HG02970 (cell line): ENCODE data around the gene PCK1.

Source experiments
- ATAC-seq: cut with Tn5 transposase; IDR thresholded peaks from one replicate; pipeline ENCODE4 v1.9.1; 2021; ENCODE audit warnings: mild to moderate bottlenecking, moderate library complexity, moderate number of reproducible peaks; ENCODE audit not compliant: unreplicated experiment, low FRiP score

PCK1 gene

DNA sequence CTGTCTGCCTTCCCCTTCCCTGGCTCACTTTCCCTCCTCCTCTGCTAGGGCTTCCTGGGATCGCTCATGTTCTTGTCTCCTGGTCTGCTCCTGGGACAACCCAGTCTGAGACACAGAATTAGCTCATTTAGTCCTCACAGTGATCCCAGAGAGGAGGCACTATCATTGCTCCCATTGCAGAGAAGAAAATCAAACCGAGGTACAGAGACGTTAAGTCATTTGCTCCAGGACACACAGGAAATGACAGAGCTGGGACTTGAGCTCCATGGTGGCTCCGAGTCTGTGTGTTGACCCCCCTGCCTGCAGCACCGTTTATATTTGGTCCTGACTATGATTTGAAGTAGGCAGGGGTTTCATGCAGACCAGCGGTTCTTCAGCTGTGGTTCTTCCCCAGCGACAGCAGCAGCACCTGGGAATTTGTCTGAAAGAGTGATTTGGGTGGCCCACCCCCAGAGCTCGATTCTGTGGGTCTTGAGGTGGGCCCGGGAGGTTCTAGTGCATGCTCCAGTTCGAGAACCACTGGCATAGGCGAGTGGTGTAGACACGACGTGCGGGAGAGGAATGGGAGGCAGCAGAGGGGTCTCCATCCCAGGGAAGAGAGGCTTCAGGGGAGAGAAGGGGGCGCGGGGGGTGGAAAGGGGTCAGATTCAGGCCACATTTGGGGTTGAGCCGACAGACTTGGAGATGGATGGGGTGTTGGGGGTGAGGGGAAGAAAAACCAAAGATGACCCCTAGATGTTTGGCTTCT lies 24.7 kb downstream of the PCK1 start:
- no peak for ATAC-seq

GRCh38 chr20:57586370-57586793 lies 25.5 kb downstream of the PCK1 start:
- ATAC-seq, result no peak

- no peak for ATAC-seq
Observed at GRCh38 chr20:57586943-57587277, 26.0 kb downstream of the PCK1 start.

DNA sequence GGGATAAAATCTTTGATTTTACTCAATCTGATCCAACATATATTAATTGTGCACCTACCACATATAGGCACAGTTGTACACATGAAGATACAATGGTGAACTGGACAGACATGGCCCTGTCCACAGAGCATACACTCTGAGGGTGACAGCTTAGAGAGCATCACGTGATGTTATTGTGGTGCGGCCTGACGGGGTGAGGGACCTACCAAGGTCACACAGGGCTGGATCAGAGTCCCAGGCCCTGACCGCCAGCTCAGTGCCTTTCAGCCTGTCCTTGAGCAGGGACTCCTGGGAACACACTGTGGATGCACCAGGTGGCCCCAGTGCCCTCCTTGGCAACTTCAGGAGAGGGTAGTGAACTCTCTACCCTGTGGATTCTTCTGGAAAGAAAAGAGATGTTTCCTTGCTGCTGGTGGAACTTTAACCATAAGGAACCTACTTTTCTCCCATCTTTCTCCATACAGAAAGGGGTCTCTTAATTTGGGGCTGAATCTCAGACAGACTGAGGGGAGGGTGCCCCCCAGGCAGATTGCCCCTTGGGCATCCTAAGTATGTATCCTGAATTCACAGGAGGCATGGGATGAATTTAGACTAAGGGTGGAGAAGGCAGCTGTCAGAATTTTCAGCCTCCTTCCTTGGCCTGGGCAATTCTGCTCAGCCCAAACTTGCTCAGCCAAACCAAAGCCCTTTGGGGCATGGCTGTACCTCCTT lies 26.5 kb downstream of the PCK1 start:
- no peak for ATAC-seq

DNA sequence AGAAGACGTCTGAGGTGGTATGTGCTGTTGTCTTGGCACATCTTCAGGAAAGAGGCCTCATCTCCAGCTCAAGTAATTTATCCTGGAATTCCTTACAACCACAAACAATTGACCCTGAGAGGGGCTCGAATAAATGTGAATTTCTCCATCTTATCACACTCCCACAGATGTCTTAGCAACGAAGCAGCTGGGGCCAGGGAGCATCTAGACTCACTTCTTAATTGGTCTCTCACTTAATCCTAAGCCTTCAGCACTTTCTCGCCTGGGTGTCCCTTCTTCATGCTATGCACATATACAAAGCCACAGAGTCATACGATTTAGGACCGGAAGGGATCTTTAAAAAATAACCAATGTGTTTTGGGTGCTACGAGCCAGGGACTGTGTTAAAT lies 27.1 kb downstream of the PCK1 start:
- no peak for ATAC-seq

- no peak for ATAC-seq
Observed at GRCh38 chr20:57588596-57588995, 27.7 kb downstream of the PCK1 start.

DNA sequence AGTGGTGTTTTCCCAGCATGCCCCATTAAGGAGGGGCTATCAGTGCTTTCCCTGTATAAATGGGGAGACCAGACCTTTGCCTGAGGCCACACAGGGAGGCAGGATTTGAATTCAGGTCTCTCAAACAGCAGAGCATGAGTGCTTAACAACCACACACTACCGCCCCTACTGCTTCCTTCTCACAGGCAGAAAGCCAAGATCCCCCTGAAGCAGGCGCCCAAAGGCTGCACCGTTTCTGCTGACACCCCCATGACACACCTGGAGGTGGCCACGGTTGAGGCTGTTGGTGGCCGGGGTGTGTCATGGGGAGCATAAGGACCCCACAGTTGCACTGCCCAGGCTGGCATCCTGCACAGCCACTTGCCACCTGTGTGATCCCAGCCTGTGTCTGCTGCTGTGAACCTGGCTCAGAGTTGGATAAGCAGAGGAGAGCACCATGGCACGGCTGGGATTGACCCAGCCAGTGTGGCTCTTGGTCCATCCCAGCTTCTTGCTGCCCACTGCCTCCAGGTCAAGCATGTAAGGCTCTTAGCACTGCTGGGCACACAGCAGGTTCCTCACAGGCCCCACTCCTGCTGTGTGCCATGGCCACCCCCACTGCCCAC lies 28.3 kb downstream of the PCK1 start:
- no peak for ATAC-seq

- no peak for ATAC-seq
Observed at GRCh38 chr20:57589728-57590484, 29.0 kb downstream of the PCK1 start.

GRCh38 chr20:57590485-57591288 lies 29.8 kb downstream of the PCK1 start:
- ATAC-seq, result no peak

DNA sequence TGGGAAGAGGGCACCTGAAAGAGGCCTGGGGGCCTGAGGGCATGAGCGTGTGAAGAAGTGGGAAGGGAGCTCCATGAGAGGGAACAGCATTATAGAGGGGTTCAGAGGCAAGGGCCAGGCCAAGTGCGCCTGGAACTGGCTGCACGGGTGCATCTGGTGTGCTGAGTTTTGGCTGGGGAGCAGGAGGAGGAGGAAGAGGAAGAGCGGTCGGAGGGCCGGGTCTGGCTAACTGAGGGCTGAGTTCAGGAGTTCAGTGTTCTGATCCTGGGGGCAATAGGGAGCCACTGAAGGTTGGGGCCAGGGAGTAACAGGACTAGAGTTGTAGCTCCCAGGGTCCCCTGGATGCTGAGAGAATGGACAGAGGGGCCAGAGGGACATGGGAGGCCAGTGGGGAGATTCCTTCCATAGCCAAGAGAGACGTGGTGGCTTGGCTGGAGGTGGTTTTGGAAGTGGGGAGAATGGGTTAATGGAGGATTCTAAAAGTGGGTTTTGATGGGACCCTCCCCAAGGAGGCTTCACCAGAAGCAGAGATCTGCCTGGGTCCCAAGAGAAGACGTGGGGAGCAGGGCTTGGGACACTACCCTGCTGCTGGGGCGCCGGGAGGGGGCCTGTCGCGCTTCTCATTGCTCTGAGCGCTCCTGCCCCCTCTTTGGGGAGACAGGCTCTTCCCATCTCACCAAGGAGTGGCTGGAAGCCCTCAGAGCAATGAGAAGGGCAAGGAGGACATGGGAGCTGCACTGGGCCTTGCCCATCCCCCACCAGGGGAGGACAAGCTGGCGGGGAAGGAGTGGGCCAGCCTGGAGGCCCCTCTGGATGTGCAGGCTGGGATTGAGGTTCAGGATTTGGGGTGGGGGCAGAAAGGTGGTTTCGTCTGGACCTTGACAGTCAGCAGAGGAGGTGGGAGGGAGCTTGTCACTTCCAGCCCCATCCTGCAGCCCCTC lies 30.6 kb downstream of the PCK1 start:
- no peak for ATAC-seq

DNA sequence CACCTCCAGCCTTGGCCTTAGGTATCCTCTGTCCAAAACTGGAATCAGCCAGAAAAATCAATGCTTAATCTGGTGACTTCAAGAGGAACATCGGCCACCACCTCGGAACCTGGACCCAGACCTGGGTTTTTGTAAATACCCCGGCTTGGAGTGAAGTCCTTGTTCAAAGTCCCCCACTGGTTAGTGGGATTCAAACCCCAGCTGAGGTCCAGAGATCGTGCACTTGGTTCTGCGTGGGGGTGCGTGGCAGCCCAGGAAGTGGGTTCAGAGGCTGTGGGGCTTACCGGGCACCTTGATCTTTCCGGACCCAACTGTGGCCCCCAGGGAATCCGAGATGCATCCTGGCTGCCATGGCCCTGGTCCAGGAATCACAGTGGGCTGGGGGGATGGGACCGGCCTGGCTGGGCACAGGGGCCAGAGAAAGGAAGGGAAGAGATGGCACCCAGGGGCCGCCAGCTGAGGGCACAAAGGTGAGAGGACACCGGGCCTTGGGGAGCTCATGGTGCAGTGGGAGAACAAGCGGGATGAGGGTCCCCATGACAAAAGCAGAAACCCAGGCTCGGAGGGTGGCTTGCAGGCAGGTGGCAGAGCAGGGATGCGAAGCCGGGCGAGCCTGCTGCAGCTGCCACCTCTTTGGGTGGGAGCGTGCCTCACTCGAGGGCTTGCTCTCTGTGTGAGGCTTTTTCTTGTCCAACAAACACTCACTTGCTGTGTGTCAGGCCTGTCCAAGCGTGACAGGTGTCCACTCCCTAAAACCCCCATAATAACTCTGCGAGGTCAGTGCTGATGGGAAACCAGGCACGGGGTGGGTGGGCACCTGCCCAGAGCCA lies 31.6 kb downstream of the PCK1 start:
- ATAC-seq, result no peak

DNA sequence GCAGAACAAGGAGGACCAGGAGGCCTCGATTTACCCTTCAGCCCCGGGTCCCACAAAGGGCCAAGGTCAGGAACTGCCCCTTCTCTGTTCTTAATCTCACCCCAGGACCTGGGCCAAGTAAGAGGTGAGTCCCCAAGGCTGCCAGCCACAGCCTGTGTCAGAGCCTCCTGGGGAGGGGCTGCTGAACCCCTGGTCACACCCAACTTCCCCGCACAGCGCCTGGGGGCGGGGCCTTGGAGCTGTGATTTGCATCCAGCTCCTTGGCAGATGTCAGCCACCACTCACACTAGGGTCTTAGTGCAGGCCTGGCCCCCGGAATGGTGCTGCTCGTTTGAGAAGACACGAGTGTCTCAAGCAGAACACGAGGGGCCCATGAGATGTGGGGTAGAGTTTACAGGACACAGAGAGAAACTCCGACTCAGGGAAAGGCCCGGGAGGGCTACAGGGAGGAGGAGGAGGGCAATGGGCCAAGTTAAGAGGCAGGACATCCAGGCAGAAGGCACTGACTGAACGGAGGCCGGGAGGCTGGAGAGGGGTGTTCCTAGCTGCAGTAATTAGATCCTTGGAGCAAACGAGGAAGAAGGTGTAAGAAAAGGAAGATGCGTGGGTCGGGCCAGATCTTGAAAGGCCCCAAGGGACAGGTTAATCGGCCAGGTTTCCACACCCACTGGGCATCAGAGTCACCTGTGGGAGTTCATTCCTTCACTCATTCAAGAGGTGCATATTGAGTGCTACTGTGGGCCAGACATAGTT lies 32.4 kb downstream of the PCK1 start:
- ATAC-seq, result no peak

GRCh38 chr20:57594092-57594951 lies 33.4 kb downstream of the PCK1 start:
- ATAC-seq, result no peak

GRCh38 chr20:57595041-57596030 lies 34.4 kb downstream of the PCK1 start:
- no peak for ATAC-seq

- no peak for ATAC-seq
Observed at GRCh38 chr20:57596358-57596757, 35.4 kb downstream of the PCK1 start.
